Measurements from ENCODE around the gene ATP1A4. TPM values are rescaled to one million over a fixed set of nuclear protein-coding genes. Genes with fewer than 3 reads are reported as not detected.

The ATP1A4 gene
- total and polyA plus RNA-seq, 2 of the 8 experiments (the other 6 are each of a cell fraction or from before 2014, with no cell fraction given): 0.48 to 0.61 TPM

DNA sequence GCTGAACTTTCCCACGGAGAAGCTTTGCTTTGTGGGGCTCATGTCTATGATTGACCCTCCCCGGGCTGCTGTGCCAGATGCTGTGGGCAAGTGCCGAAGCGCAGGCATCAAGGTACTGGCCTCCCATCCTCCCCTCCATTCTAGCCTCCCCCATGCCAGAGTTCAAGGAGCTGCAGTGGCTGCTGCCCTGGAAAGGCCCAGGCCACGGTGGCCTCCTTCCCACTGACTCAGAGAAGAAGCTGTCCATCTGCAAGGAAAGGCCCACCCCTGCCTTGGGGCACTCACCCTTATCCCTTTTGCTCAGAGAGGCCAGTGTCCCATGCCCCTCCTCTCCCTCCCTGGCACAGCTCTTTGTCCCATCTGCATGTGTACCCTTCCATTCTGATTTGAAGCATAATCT is 20.9 kb upstream of the ATP1A4 start:
- CTCF ChIA-PET (ENCODE audit: partially characterized antibody): interaction anchor here (0.8 to 13.8 kb wide), 9 partner anchors 9 to 122 kb away, joined by 3 to 141 read pairs (median 3); partner anchors contain the start of gene ATP1A2

More for the DNA sequence above, 20.9 kb upstream of the ATP1A4 start:
- TF ChIP-seq KDM4A (IDR thresholded peaks at IDR 0.05; ENCODE audit: low read depth, low read length, severe bottlenecking) (no peak), GTF2F1 (IDR thresholded peaks at IDR 0.05; ENCODE audit: borderline replicate concordance, low read depth, low read length) (no peak), KDM1A (IDR thresholded peaks at IDR 0.05; ENCODE audit: borderline replicate concordance, low read length) (no peak), CREB1 (IDR thresholded peaks at IDR 0.05) (no peak)
- H3K27ac ChIP-seq (ENCODE audit: low read depth, low read length): no peak overlapping the region
- 91% methylated on average over 5 of the region's 5 CpGs; no CpG with 5 or more reads in 1 of the 2 experiments for WGBS, 2 experiments (ENCODE audit: extremely low coverage in 1 of 2, insufficient coverage in 1 of 2, insufficient read length in 1 of 2, insufficient replicate concordance in 2 of 2, low coverage in 1 of 2, low lambda C conversion rate in 2 of 2, missing lambda C conversion rate in 1 of 2)
- H2BK120ac ChIP-seq (replicated peaks; ENCODE audit: low read depth, low read length): no peak overlapping the region
- H2BK20ac ChIP-seq (ENCODE audit: low read length): no peak overlapping the region
- H2AFZ ChIP-seq (ENCODE audit: low read length): no peak overlapping the region
- no peak overlapping the region for H3K4ac ChIP-seq (replicated peaks; ENCODE audit: insufficient read length, low read depth, low read length)
- H3K18ac ChIP-seq (ENCODE audit: extremely low read depth, low read length): no peak overlapping the region
- H2BK15ac ChIP-seq (ENCODE audit: low read length): no peak overlapping the region
- H3K79me2 ChIP-seq (ENCODE audit: control insufficient read depth in 1 of 2, insufficient read depth in 2 of 2, low read length in 2 of 2): no peaks in the 10 kb centered on the region
- no peak for FAIRE-seq
- H3K23ac ChIP-seq (ENCODE audit: insufficient read length): no peak overlapping the region
- no peak for DNase-seq (ENCODE audit: low read depth in 1 of 2, low spot score in 2 of 2)
- H4K5ac ChIP-seq (ENCODE audit: insufficient read length, low read depth, low read length): no peak overlapping the region
- H4K20me1 ChIP-seq (replicated peaks in 1 of 2; ENCODE audit: control insufficient read depth in 1 of 2, insufficient read depth in 2 of 2, low read length in 2 of 2): no peaks in the 10 kb centered on the region
- no peak overlapping the region for H4K91ac ChIP-seq (replicated peaks; ENCODE audit: insufficient read length, low read length)
- no peaks in the 10 kb centered on the region for H3K27me3 ChIP-seq (replicated peaks in 1 of 4; ENCODE audit: control insufficient read depth in 3 of 4, extremely low read depth in 1 of 4, insufficient read depth in 3 of 4, low read length in 3 of 4)
- H3K4me2 ChIP-seq (ENCODE audit: insufficient read depth in 1 of 2, low read depth in 2 of 2, low read length in 2 of 2): no peak overlapping the region
- POLR2A ChIA-PET (ENCODE audit: partially characterized antibody): interaction anchor here (1.1 to 8.1 kb wide), 3 partner anchors 10 to 218 kb away, joined by 4 to 56 read pairs (median 8); partner anchors contain the start of gene ATP1A2
- H3K23me2 ChIP-seq (ENCODE audit: low read depth, low read length): peaks cover 5% of the 10 kb centered on the region; the same call in 1 of the 2 replicates
- H3K56ac ChIP-seq (replicated peaks; ENCODE audit: insufficient read length, low read depth, low read length): no peak overlapping the region
- no peaks in the 10 kb centered on the region for H3K4me1 ChIP-seq (replicated peaks in 1 of 4; ENCODE audit: control insufficient read depth in 3 of 4, insufficient read depth in 4 of 4, low read length in 3 of 4)
- no peak overlapping the region for H3K4me3 ChIP-seq (ENCODE audit: extremely low read depth in 1 of 4, insufficient read depth in 2 of 4, low read depth in 3 of 4, low read length in 4 of 4)
- H2BK12ac ChIP-seq (ENCODE audit: low read depth, low read length): no peak overlapping the region
- no peaks in the 10 kb centered on the region; the same call in 1 of the 2 replicates for H3K79me1 ChIP-seq (ENCODE audit: low read depth, low read length)
- H3K36me3 ChIP-seq (ENCODE audit: control insufficient read depth in 2 of 4, insufficient read depth in 4 of 4, low read length in 3 of 4): peaks cover 12 to 56% (median 49%) of the 10 kb centered on the region in 4 experiments; a peak in 7 of 8 replicates
- no peak overlapping the region for H2BK5ac ChIP-seq (ENCODE audit: low read depth, low read length)
- no peak overlapping the region for H3K14ac ChIP-seq (ENCODE audit: insufficient read length)
- no peak overlapping the region for H4K8ac ChIP-seq (ENCODE audit: extremely low read depth, insufficient read depth, low read length)
- H3K9me3 ChIP-seq (ENCODE audit: insufficient read depth in 2 of 2, low read depth in 1 of 2, low read length in 1 of 2): no peaks in the 10 kb centered on the region
- H3K9ac ChIP-seq (replicated peaks in 1 of 4; ENCODE audit: extremely low read depth in 1 of 4, low read depth in 3 of 4, low read length in 3 of 4): no peak overlapping the region
- no peak overlapping the region for H2AK5ac ChIP-seq (ENCODE audit: low read depth, low read length)
